SU-DHL-6 (cell line): ENCODE measurements around the gene SPATA16.

Experiments
- H2AFZ ChIP-seq: fragments of 200-600 bp; sonication (generic); 2 replicates; pipeline ENCODE4 v1.6.1; 2014; ENCODE audit warnings: low read depth, mild to moderate bottlenecking, moderate library complexity, mixed read lengths, antibody characterized with exemption, low read length; ENCODE audit not compliant: severe bottlenecking
- H3F3A ChIP-seq: fragments of 200-600 bp; shearing (Covaris generic); 2 replicates; pipeline ENCODE4 v1.6.0; 2016; ENCODE audit warnings: antibody characterized with exemption, mild to moderate bottlenecking; ENCODE audit not compliant: insufficient read depth
- H3K27ac ChIP-seq: fragments of 200-600 bp; sonication (generic); 2 replicates; pipeline ENCODE4 v1.5.1; 2016; ENCODE audit warnings: low read depth, mild to moderate bottlenecking, low read length, moderate library complexity, mixed read lengths
- H3K27me3 ChIP-seq: fragments of 200-600 bp; sonication (generic), shearing (Covaris generic); 2 replicates; pipeline ENCODE4 v1.6.0; 2014; ENCODE audit warnings: mild to moderate bottlenecking, low read length
- H3K36me3 ChIP-seq: fragments of 200-600 bp; sonication (generic); 2 replicates; pipeline ENCODE4 v1.6.1; 2014; ENCODE audit warnings: mild to moderate bottlenecking, low read length, mixed read lengths
- H3K4me2 ChIP-seq: fragments of 300-600, 200-600 bp; shearing (Covaris generic), sonication (generic); 2 replicates; pipeline ENCODE4 v1.6.0; 2014; ENCODE audit warnings: low read length, low read depth, mild to moderate bottlenecking; ENCODE audit not compliant: poor library complexity, severe bottlenecking
- H3K4me3 ChIP-seq: fragments of 200-600 bp; sonication (generic); 2 replicates; pipeline ENCODE4 v1.5.1; 2014; ENCODE audit warnings: antibody characterized with exemption, low read length, mild to moderate bottlenecking, mixed read lengths; ENCODE audit not compliant: insufficient read depth, poor library complexity, severe bottlenecking
- H3K79me2 ChIP-seq: fragments of 200-600 bp; sonication (generic); 2 replicates; pipeline ENCODE4 v1.6.1; 2014; ENCODE audit warnings: mild to moderate bottlenecking, low read length, moderate library complexity; ENCODE audit not compliant: insufficient read depth
- H3K9ac ChIP-seq: fragments of 200-600 bp; sonication (generic); 2 replicates; pipeline ENCODE4 v1.7.0; 2014; ENCODE audit warnings: mild to moderate bottlenecking, low read length
- H3K9me2 ChIP-seq: fragments of 200-600 bp; sonication (generic); replicated peaks from 2 replicates; pipeline ENCODE4 v1.6.1; 2014; ENCODE audit warnings: low read length; ENCODE audit not compliant: insufficient read depth
- H3K9me3 ChIP-seq: fragments of 200-600 bp; sonication (generic); 2 replicates; pipeline ENCODE4 v1.6.1; 2014; ENCODE audit warnings: low read length, mixed read lengths; ENCODE audit not compliant: insufficient read depth
- H4K20me1 ChIP-seq: fragments of 200-600 bp; sonication (generic); 2 replicates; pipeline ENCODE4 v1.6.1; 2014; ENCODE audit warnings: low read depth, mild to moderate bottlenecking, antibody characterized with exemption, low read length, moderate library complexity, mixed read lengths
- EZH2phosphoT487 ChIP-seq: fragments of 200-600 bp; sonication (generic), shearing (Covaris generic); conservative IDR thresholded peaks from 2 replicates; pipeline ENCODE4 v1.6.1; 2018; ENCODE audit warnings: mild to moderate bottlenecking, antibody characterized with exemption, low read length, moderate library complexity, mixed read lengths
- TF ChIP-seq, protein P1 (sequence below): fragments of 200-600 bp; sonication (generic); IDR thresholded peaks from one replicate; pipeline ENCODE4 v1.5.1; 2017; ENCODE audit warnings: antibody characterized with exemption, mild to moderate bottlenecking, low read length, moderate library complexity; ENCODE audit not compliant: insufficient read depth, poor library complexity, severe bottlenecking

The SPATA16 gene

DNA sequence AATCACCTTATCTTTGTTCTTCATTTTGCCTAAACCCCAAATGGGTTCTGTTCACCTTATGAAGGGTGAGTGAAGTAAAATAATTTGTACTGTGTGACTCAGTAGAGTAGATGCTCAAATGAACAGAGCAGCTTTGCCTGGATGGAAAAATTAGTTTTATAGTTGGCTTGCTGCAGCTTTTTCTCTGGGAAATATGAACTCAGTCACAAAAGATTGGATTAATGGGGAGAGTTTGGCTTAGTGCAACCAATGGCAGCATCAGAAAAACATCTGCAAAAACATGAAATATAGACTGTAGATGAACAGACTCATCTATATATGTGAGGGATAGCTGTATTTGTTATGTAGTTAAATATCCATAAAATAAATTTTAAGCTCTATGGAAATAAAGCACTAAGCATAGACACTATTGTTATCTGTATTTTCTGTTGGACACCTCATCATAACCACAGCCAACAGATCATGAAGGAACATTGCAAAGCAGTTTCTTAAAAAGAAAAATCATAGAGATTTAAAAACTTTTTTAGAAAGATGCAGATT, 209.2 kb downstream of the SPATA16 start:
- no peaks in the 10 kb centered on the region for H3K9me3 ChIP-seq
- no peak overlapping the region for H2AFZ ChIP-seq
- no peaks in the 10 kb centered on the region for H3K27me3 ChIP-seq
- H3K4me2 ChIP-seq, result no peak overlapping the region
- no peak for TF ChIP-seq EZH2phosphoT487
- TF ChIP-seq, protein P1, sequence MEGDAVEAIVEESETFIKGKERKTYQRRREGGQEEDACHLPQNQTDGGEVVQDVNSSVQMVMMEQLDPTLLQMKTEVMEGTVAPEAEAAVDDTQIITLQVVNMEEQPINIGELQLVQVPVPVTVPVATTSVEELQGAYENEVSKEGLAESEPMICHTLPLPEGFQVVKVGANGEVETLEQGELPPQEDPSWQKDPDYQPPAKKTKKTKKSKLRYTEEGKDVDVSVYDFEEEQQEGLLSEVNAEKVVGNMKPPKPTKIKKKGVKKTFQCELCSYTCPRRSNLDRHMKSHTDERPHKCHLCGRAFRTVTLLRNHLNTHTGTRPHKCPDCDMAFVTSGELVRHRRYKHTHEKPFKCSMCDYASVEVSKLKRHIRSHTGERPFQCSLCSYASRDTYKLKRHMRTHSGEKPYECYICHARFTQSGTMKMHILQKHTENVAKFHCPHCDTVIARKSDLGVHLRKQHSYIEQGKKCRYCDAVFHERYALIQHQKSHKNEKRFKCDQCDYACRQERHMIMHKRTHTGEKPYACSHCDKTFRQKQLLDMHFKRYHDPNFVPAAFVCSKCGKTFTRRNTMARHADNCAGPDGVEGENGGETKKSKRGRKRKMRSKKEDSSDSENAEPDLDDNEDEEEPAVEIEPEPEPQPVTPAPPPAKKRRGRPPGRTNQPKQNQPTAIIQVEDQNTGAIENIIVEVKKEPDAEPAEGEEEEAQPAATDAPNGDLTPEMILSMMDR, result no peak
- H3F3A ChIP-seq, result no peaks in the 10 kb centered on the region
- no peak overlapping the region for H3K9ac ChIP-seq
- no peaks in the 10 kb centered on the region for H4K20me1 ChIP-seq
- H3K4me3 ChIP-seq, result no peak overlapping the region
- no peaks in the 10 kb centered on the region for H3K79me2 ChIP-seq
- H3K27ac ChIP-seq, result no peak overlapping the region
- no peaks in the 10 kb centered on the region for H3K36me3 ChIP-seq
- no peaks in the 10 kb centered on the region for H3K9me2 ChIP-seq

DNA sequence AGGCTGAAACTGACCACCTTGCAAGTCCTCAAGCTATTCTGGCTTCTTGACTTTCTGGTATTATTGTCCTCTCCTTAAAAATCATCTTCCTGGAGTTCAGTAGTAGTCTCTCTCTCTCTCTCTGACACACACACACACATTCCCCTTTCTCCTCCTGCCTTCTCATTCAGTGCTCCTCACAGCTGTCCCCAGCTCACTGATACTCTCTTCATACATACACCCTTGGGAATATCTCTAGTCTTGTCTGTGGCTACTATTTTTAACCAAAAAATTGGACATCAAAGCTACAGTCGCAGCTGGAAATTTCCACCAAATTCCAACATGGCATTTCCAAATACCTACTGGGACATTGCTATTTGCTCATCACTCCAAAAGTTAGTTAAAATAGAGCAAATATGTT, 211.6 kb downstream of the SPATA16 start:
- no peak for TF ChIP-seq EZH2phosphoT487
- TF ChIP-seq, protein P1, result no peak

DNA sequence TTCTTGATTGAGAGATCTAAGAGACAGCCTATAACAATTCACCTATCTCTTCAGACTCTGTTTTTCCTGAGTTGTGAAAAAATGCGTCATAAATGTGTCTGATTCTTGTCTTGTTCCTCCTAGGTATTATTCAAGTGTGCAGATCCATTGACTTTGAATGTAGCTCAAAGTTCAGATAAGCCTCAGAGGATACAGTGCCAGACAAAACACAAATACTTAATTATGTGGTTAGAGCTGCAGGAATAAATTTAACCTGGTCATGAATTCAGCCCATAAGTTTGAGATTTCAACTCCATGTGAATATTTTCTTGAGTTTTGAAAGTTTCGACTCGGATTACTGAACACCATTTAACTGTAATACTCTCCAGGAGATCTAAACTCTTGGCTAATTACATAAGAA, 216.5 kb downstream of the SPATA16 start:
- H4K20me1 ChIP-seq, result no peaks in the 10 kb centered on the region
- H3F3A ChIP-seq, result no peaks in the 10 kb centered on the region
- H3K27me3 ChIP-seq, result no peaks in the 10 kb centered on the region
- no peak overlapping the region for H3K9ac ChIP-seq
- H3K9me3 ChIP-seq, result no peaks in the 10 kb centered on the region
- no peaks in the 10 kb centered on the region for H3K36me3 ChIP-seq
- H3K4me3 ChIP-seq, result no peak overlapping the region
- TF ChIP-seq, protein P1, result no peak
- no peaks in the 10 kb centered on the region for H3K79me2 ChIP-seq
- no peak overlapping the region for H3K27ac ChIP-seq
- no peak overlapping the region for H2AFZ ChIP-seq
- H3K9me2 ChIP-seq, result no peaks in the 10 kb centered on the region
- H3K4me2 ChIP-seq, result no peak overlapping the region

More for the DNA sequence above, 211.6 kb downstream of the SPATA16 start:
- Histone ChIP-seq H4K20me1 (no peaks in the 10 kb centered on the region), H2AFZ (no peak overlapping the region), H3F3A (no peaks in the 10 kb centered on the region), H3K36me3 (no peaks in the 10 kb centered on the region), H3K4me2 (no peak overlapping the region), H3K79me2 (no peaks in the 10 kb centered on the region), H3K27me3 (no peaks in the 10 kb centered on the region), H3K9ac (no peak overlapping the region), H3K4me3 (no peak overlapping the region), H3K9me2 (no peaks in the 10 kb centered on the region), H3K27ac (no peak overlapping the region), H3K9me3 (no peaks in the 10 kb centered on the region)

DNA sequence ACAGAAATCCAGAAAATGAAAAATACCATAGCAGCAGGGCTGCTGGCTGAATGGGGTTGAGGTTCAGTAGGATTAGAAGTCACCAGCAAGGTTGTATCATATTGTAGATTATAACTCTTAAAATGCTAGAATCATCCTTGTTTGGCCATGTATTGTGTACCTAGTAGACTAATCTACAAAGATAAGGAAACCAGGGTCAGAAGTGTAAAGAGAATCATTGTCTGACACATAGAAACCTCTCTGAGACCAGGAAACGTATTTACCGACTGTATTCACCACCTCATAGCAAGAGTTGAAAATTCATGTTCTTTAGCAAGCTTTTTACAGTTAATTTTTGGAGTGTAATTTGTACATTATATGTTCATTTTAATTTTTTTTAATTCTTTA, 221.7 kb downstream of the SPATA16 start:
- no peak overlapping the region for H3K4me2 ChIP-seq
- no peaks in the 10 kb centered on the region for H3K9me2 ChIP-seq
- H3K9me3 ChIP-seq, result no peaks in the 10 kb centered on the region
- H2AFZ ChIP-seq, result no peak overlapping the region
- no peaks in the 10 kb centered on the region for H4K20me1 ChIP-seq
- H3K4me3 ChIP-seq, result no peak overlapping the region
- no peaks in the 10 kb centered on the region for H3K27me3 ChIP-seq
- no peak overlapping the region for H3K9ac ChIP-seq
- TF ChIP-seq EZH2phosphoT487, result no peak
- TF ChIP-seq, protein P1, result no peak
- no peaks in the 10 kb centered on the region for H3K79me2 ChIP-seq
- no peaks in the 10 kb centered on the region for H3K36me3 ChIP-seq
- H3F3A ChIP-seq, result no peaks in the 10 kb centered on the region
- H3K27ac ChIP-seq, result no peak overlapping the region
